Liver (tissue), 9 donors: ENCODE results near the gene RADX. TPM values are rescaled to one million over a fixed set of nuclear protein-coding genes. Genes with fewer than 3 reads are reported as not detected.

Experiments
- DNase-seq: peaks from one replicate; pipeline ENCODE4 v3.0.0-alpha.2; 2017; ENCODE audit warnings: low spot score
- H3K27ac ChIP-seq, 2 donors: one replicate each; pipeline ENCODE4 v1.7.0; 2013; ENCODE audit warnings: inconsistent platforms in 2 of 2, low read length in 2 of 2, control low read depth in 1 of 2, low read depth in 1 of 2, mild to moderate bottlenecking in 1 of 2
- H3K27me3 ChIP-seq, 4 donors: one replicate each; pipeline versions ENCODE4 v1.6.1 to v1.7.0; 2013; ENCODE audit warnings: low read length in 3 of 4, inconsistent platforms in 1 of 4, mild to moderate bottlenecking in 1 of 4, moderate library complexity in 1 of 4; ENCODE audit not compliant: control insufficient read depth in 4 of 4, insufficient read depth in 4 of 4
- H3K36me3 ChIP-seq, 4 donors: one replicate each; pipeline versions ENCODE4 v1.6.1 to v1.7.0; 2013; ENCODE audit warnings: low read length in 3 of 4, mild to moderate bottlenecking in 3 of 4, low read depth in 1 of 4, moderate library complexity in 1 of 4; ENCODE audit not compliant: control insufficient read depth in 4 of 4, insufficient read depth in 3 of 4
- H3K4me1 ChIP-seq, 4 donors: one replicate each; pipeline versions ENCODE4 v1.6.1 to v1.7.0; 2013; ENCODE audit warnings: low read length in 3 of 4, mild to moderate bottlenecking in 3 of 4, moderate library complexity in 1 of 4; ENCODE audit not compliant: control insufficient read depth in 4 of 4, insufficient read depth in 4 of 4
- H3K4me3 ChIP-seq, 3 donors: one replicate each; pipeline versions ENCODE4 v1.6.1 to v1.7.0; 2013; ENCODE audit warnings: low read length in 3 of 3, control low read depth in 1 of 3, low read depth in 1 of 3, mild to moderate bottlenecking in 1 of 3
- H3K9ac ChIP-seq, 2 donors: one replicate each; pipeline ENCODE4 v1.7.0; 2013; ENCODE audit warnings: low read length in 2 of 2, mild to moderate bottlenecking in 2 of 2, moderate library complexity in 2 of 2, control low read depth in 1 of 2, low read depth in 1 of 2
- H3K9me3 ChIP-seq, 4 donors: one replicate each; pipeline versions ENCODE4 v1.6.1 to v1.7.0; 2013; ENCODE audit warnings: low read length in 3 of 4; ENCODE audit not compliant: control insufficient read depth in 4 of 4
- ATF3 ChIP-seq: IDR thresholded peaks from 2 replicates; pipeline ENCODE4 v1.6.1; 2016; ENCODE audit warnings: antibody characterized with exemption
- EGR1 ChIP-seq, 2 donors: IDR thresholded peaks; 2 replicates each; pipeline ENCODE4 v1.6.1; 2016 to 2018; ENCODE audit warnings: antibody characterized with exemption in 2 of 2, low read depth in 2 of 2
- FOXA1 ChIP-seq: IDR thresholded peaks from 2 replicates; pipeline ENCODE4 v1.6.1; 2016; ENCODE audit warnings: antibody characterized with exemption
- FOXA2 ChIP-seq: IDR thresholded peaks from 2 replicates; pipeline ENCODE4 v1.6.1; 2016; ENCODE audit warnings: antibody characterized with exemption
- HNF4G ChIP-seq: IDR thresholded peaks from 2 replicates; pipeline ENCODE4 v1.6.1; 2016; ENCODE audit warnings: antibody characterized with exemption
- JUND ChIP-seq, 2 donors: IDR thresholded peaks; 2 replicates each; pipeline ENCODE4 v1.6.1; 2016; ENCODE audit warnings: antibody characterized with exemption in 2 of 2
- MAX ChIP-seq: IDR thresholded peaks from 2 replicates; pipeline ENCODE4 v1.6.1; 2016; ENCODE audit warnings: antibody characterized with exemption
- NR2F2 ChIP-seq: IDR thresholded peaks from 2 replicates; pipeline ENCODE4 v1.6.1; 2016; ENCODE audit warnings: antibody characterized with exemption
- RAD21 ChIP-seq, 2 donors: IDR thresholded peaks; 2 replicates each; pipeline ENCODE4 v1.6.1; 2016; ENCODE audit warnings: antibody characterized with exemption in 2 of 2, mild to moderate bottlenecking in 2 of 2
- REST ChIP-seq: IDR thresholded peaks from 2 replicates; pipeline ENCODE4 v1.6.1; 2016; ENCODE audit warnings: antibody characterized with exemption, mild to moderate bottlenecking
- RXRA ChIP-seq, 2 donors: IDR thresholded peaks; 2 replicates each; pipeline ENCODE4 v1.6.1; 2017 to 2018; ENCODE audit warnings: antibody characterized with exemption in 2 of 2, mild to moderate bottlenecking in 1 of 2
- SP1 ChIP-seq: IDR thresholded peaks from 2 replicates; pipeline ENCODE4 v1.6.1; 2018; ENCODE audit warnings: antibody characterized with exemption, mild to moderate bottlenecking
- YY1 ChIP-seq: IDR thresholded peaks from 2 replicates; pipeline ENCODE4 v1.6.1; 2016; ENCODE audit warnings: antibody characterized with exemption, mild to moderate bottlenecking
- WGBS: extraction: QIAGEN DNeasy Blood & Tissue Kit; methylation state at CpG from one replicate; pipeline ENCODE4 v1.1.7; 2013; 5-methylcytosine and 5-hydroxymethylcytosine counted together
- polyA plus RNA-seq, 2 donors: library from polyadenylated mRNA; stranded (reverse) in 1 of 2; unstranded in 1 of 2; fragments of 200-250 nt in 1 of 2; fragments of >200 nt in 1 of 2; fragmentation: Nextera tagmentation in 1 of 2; extraction: Ambion mirVana in 1 of 2; gene quantifications; one replicate each; pipeline versions ENCODE4 v1.2.1 to v1.2.3, GENCODE V29; 2013 to 2015
- total RNA-seq, 2 donors: library from RNA; depleted of rRNA; stranded (reverse); fragments of >200 nt; gene quantifications; one replicate each; pipeline ENCODE4 v1.2.3, GENCODE V29; 2014
- donor health status: healthy.
- donor health status: healthy.
- donor health status: healthy.
- donor health status: healthy.
- donor health status: healthy.

RADX gene
- total and polyA plus RNA-seq, 4 donors = 0.46 to 2.3 (median 0.95) TPM

- Histone ChIP-seq H3K4me3 (no peak overlapping the region), H3K27me3 (no peaks in the 10 kb centered on the region), H3K4me1 (peaks cover 0 to 14% (median 4%) of the 10 kb centered on the region in 4 donors), H3K36me3 (no peaks in the 10 kb centered on the region), H3K27ac (no peak overlapping the region), H3K9ac (no peak overlapping the region), H3K9me3 (no peaks in the 10 kb centered on the region)
- DNase-seq = no peak
- TF ChIP-seq YY1 = no peak
- 64% methylated on average over 3 of the region's 3 CpGs for WGBS
Observed at GRCh38 chrX:106696502-106696901, 84.7 kb downstream of the RADX start.

- WGBS = 85% methylated on average over 3 of the region's 3 CpGs
Observed at GRCh38 chrX:106698693-106699092, 86.9 kb downstream of the RADX start.

GRCh38 chrX:106702636-106703035 is 90.9 kb downstream of the RADX start:
- Histone ChIP-seq H3K4me3 (no peak overlapping the region), H3K9ac (no peak overlapping the region), H3K36me3 (no peaks in the 10 kb centered on the region), H3K4me1 (no peaks in the 10 kb centered on the region), H3K27me3 (no peaks in the 10 kb centered on the region), H3K9me3 (no peaks in the 10 kb centered on the region), H3K27ac (no peak overlapping the region)
- no peak for DNase-seq
- no peak for TF ChIP-seq FOXA2
- no peak for TF ChIP-seq EGR1 (IDR thresholded peaks at IDR 0.05; ENCODE audit: low read depth in 2 of 2)
- no peak for TF ChIP-seq HNF4G
- 93% methylated on average over 1 of the region's 1 CpG for WGBS

More at GRCh38 chrX:106698693-106699092, 86.9 kb downstream of the RADX start:
- TF ChIP-seq FOXA2 = no peak
- no peak for TF ChIP-seq NR2F2
- no peak for TF ChIP-seq JUND (IDR thresholded peaks at IDR 0.05)
- no peak for TF ChIP-seq RXRA (IDR thresholded peaks at IDR 0.05)
- no peak for TF ChIP-seq ATF3
- TF ChIP-seq MAX = no peak
- TF ChIP-seq RAD21 (IDR thresholded peaks at IDR 0.05) = no peak
- TF ChIP-seq REST = no peak
- no peak for TF ChIP-seq FOXA1
- TF ChIP-seq SP1 = no peak
- peaks cover 0 to under 1% (median 0%) of the 10 kb centered on the region in 4 donors for H3K4me1 ChIP-seq
- no peak for DNase-seq
- no peak overlapping the region for H3K9ac ChIP-seq
- no peaks in the 10 kb centered on the region for H3K36me3 ChIP-seq
- H3K4me3 ChIP-seq = no peak overlapping the region
- no peaks in the 10 kb centered on the region for H3K9me3 ChIP-seq
- H3K27ac ChIP-seq = no peak overlapping the region
- H3K27me3 ChIP-seq = no peaks in the 10 kb centered on the region
